ENCODE results near the gene ATP8B4.

ATP8B4 gene

GRCh38 chr15:49831206-49831965 lies 287.6 kb downstream of the ATP8B4 start:
- Histone ChIP-seq H2AFZ (ENCODE audit: low read depth, low read length, severe bottlenecking) (no peak overlapping the region), H3K27me3 (ENCODE audit: low read length) (no peaks in the 10 kb centered on the region), H4K20me1 (ENCODE audit: low read depth, low read length) (no peaks in the 10 kb centered on the region), H3K36me3 (ENCODE audit: low read length) (no peaks in the 10 kb centered on the region), H3K9me3 (ENCODE audit: insufficient read depth, low read length) (no peaks in the 10 kb centered on the region), H3K27ac (ENCODE audit: low read depth, low read length) (no peak overlapping the region), H3K9ac (ENCODE audit: low read length) (no peak overlapping the region), H3F3A (ENCODE audit: insufficient read depth) (no peaks in the 10 kb centered on the region), H3K79me2 (ENCODE audit: insufficient read depth, low read length) (no peaks in the 10 kb centered on the region), H3K9me2 (replicated peaks; ENCODE audit: insufficient read depth, low read length) (no peaks in the 10 kb centered on the region), H3K4me2 (ENCODE audit: low read depth, low read length, poor library complexity, severe bottlenecking) (no peak overlapping the region), H3K4me3 (ENCODE audit: insufficient read depth, low read length, poor library complexity, severe bottlenecking) (no peak overlapping the region)
- no peak for TF ChIP-seq EZH2phosphoT487 (conservative IDR thresholded peaks at IDR 0.05; ENCODE audit: low read length)
- TF ChIP-seq CTCF (IDR thresholded peaks at IDR 0.05; ENCODE audit: insufficient read depth, low read length, poor library complexity, severe bottlenecking): no peak

GRCh38 chr15:49830391-49830790 lies 288.6 kb downstream of the ATP8B4 start:
- Histone ChIP-seq H3K36me3 (ENCODE audit: low read length) (no peaks in the 10 kb centered on the region), H4K20me1 (ENCODE audit: low read depth, low read length) (no peaks in the 10 kb centered on the region), H3F3A (ENCODE audit: insufficient read depth) (no peaks in the 10 kb centered on the region), H3K9ac (ENCODE audit: low read length) (no peak overlapping the region), H2AFZ (ENCODE audit: low read depth, low read length, severe bottlenecking) (no peak overlapping the region), H3K4me2 (ENCODE audit: low read depth, low read length, poor library complexity, severe bottlenecking) (no peak overlapping the region), H3K79me2 (ENCODE audit: insufficient read depth, low read length) (no peaks in the 10 kb centered on the region), H3K9me3 (ENCODE audit: insufficient read depth, low read length) (no peaks in the 10 kb centered on the region), H3K9me2 (replicated peaks; ENCODE audit: insufficient read depth, low read length) (no peaks in the 10 kb centered on the region), H3K4me3 (ENCODE audit: insufficient read depth, low read length, poor library complexity, severe bottlenecking) (no peak overlapping the region), H3K27me3 (ENCODE audit: low read length) (no peaks in the 10 kb centered on the region), H3K27ac (ENCODE audit: low read depth, low read length) (no peak overlapping the region)
- TF ChIP-seq CTCF (IDR thresholded peaks at IDR 0.05; ENCODE audit: insufficient read depth, low read length, poor library complexity, severe bottlenecking) (no peak), EZH2phosphoT487 (conservative IDR thresholded peaks at IDR 0.05; ENCODE audit: low read length) (no peak)

- no peak overlapping the region for H2AFZ ChIP-seq (ENCODE audit: low read depth, low read length, severe bottlenecking)
- H3K9me3 ChIP-seq (ENCODE audit: insufficient read depth, low read length): no peaks in the 10 kb centered on the region
- no peak overlapping the region for H3K4me3 ChIP-seq (ENCODE audit: insufficient read depth, low read length, poor library complexity, severe bottlenecking)
- no peak overlapping the region for H3K9ac ChIP-seq (ENCODE audit: low read length)
- no peaks in the 10 kb centered on the region for H3K36me3 ChIP-seq (ENCODE audit: low read length)
- no peak overlapping the region for H3K27ac ChIP-seq (ENCODE audit: low read depth, low read length)
- H3K4me2 ChIP-seq (ENCODE audit: low read depth, low read length, poor library complexity, severe bottlenecking): no peak overlapping the region
- no peaks in the 10 kb centered on the region for H3K9me2 ChIP-seq (replicated peaks; ENCODE audit: insufficient read depth, low read length)
- no peaks in the 10 kb centered on the region for H3K79me2 ChIP-seq (ENCODE audit: insufficient read depth, low read length)
- no peak for TF ChIP-seq CTCF (IDR thresholded peaks at IDR 0.05; ENCODE audit: insufficient read depth, low read length, poor library complexity, severe bottlenecking)
- no peak for TF ChIP-seq EZH2phosphoT487 (conservative IDR thresholded peaks at IDR 0.05; ENCODE audit: low read length)
- H3K27me3 ChIP-seq (ENCODE audit: low read length): no peaks in the 10 kb centered on the region
- H4K20me1 ChIP-seq (ENCODE audit: low read depth, low read length): no peaks in the 10 kb centered on the region
- no peaks in the 10 kb centered on the region for H3F3A ChIP-seq (ENCODE audit: insufficient read depth)
These were observed 291.7 kb downstream of the ATP8B4 start for GRCh38 chr15:49827311-49827710.

Data from SU-DHL-6 (cell line).